Measurements from ENCODE around the gene TBCE. TPM values are rescaled to one million over a fixed set of nuclear protein-coding genes. Genes with fewer than 3 reads are reported as not detected.

Gene TBCE
- polyA plus RNA-seq, 4 donors = 46.3 to 68.0 (median 61.1) TPM

DNA sequence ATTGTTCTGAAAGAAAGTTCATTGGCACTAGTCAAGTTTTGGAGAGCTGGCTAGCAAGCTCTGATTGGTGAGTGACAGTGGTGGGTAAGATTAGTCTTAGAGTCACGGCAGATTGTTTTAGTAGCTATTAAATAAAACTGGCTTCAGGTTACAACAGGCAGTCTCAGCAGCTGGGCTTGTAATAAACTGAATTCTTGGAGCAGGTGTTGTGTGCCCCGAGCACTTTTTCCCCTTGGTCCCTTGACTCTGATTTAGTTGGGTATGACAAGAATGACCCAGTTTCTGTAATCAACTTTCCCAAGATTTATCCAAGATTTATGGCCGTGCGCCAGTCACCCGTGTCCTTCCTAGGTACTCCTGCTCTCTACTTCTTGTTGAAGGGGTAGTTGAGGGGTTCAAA, 40.2 kb downstream of the TBCE start:
- no peak for DNase-seq (ENCODE audit: low read depth in 4 of 4, low spot score in 3 of 4)

DNA sequence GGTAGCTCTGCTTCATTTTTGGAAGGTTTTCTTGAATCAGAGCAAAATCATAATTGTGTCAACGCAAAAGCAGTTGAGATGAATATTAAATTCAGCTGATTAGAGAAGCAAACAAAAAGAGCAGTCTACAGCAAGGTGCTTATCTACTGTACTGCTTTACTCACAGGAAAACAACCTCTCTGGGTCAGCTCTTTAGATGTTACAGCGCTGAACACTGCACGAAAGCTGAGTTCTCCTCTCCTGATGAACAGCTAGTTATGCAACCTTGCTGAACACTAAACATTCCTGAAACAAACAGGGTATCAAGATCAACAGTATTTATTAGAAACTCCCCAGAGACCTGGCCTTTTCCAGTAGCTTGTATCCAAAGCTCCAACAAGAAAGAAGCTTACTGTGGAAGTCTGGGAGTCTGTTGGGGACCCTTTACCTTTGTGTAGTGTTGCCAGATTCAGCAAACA, 41.3 kb downstream of the TBCE start:
- no peak for DNase-seq (ENCODE audit: low read depth in 4 of 4, low spot score in 3 of 4)

DNA sequence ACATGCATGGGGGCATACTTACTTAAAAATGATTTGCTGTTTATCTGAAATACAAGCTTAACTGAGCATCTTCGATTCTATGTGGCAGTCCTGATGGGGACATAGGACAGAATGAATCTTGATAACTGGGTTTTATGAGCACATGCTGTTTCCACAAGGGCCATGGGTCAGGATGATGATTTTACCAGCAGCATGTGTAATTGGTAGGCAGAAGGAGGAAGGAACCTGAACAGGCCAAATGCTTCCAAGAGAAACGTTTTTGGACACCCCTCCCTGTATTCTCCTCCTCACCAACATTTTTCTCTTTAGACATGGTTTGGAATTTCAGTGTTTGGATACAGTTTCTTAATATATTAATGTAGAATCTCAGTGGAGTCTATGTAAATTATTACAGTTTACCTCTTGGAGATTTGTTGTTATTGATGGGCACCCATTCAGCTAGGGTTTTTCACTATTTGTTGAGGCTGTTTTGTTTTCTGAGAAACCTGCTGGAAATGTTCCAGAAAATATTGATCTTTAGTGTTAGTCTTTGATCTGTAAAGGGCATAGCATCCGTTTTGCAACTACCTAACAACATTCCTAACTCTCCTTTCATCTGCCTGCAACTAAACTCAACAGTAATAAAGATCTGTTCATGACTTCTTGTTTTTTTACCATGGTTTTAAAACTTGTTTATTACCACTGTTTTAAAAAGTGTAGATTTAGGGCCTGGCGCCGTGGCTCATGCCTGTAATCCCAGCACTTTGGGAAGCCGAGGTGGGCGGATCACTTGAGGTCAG, 42.0 kb downstream of the TBCE start:
- no peak for DNase-seq (ENCODE audit: low read depth in 4 of 4, low spot score in 3 of 4)

DNA sequence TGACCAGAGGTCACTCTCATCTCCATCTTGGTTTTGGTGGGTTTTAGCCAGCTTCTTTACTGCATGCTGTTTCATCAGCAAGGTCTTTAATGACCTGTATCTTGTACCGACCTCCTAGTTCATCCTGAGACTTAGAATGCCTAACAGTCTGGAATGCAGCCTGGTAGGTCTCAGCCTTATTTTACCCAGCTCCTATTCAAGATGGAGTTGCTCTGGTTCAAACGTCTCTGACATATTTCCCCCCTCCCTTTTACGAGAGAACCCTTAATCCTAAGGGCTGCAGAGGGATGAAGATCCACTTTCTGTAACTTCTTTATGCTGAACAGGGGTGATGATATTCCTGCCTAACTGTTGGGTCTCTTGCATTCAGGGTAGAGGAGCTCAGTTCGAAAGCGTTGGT, 43.2 kb downstream of the TBCE start:
- no peak for DNase-seq (ENCODE audit: low read depth in 4 of 4, low spot score in 3 of 4)

DNA sequence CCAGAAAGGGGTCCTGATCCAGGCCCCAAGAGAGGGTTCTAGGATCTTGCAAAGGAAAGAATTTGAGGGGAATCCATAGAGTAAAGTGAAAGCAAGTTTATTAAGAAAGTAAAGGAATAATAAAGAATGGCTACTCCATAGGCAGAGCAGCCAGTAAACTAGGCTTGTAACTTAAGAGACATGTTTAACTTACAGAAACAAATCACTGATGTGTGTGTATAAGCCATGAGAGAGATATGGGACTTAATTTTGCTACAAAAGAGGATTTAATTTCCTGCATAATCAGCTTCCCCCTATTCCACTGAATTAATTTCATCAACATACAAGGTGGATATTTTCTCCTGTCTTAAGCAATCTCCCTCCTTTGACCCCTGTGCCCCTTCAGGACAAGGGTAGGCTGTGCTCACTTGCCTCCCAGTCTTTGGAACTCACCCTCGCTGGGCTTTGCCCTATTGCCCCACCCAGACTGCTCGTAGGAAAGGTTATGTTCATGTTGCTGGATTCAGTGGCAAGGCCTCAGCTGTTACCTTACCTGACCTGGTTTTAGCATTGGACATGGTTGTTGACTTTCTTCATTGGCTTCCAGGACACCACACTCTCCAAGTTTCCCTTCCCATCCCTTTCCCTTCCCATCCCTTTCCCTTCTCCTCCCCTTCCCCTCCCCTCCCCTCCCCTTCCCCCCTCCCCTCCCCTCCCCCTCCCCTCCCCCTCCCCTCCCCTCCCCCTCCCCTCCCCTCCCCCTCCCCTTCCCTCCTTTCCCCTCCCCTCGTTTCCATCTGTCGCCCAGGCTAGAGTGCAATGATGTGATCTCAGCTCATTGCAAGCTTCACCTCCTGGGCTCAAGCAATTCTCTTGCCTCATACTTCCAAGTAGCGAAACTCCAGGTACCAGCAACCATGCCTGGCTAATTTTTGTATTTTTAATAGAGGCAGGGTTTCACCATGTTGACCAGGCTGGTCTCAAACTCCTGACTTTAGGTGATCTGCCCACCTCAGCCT, 44.6 kb downstream of the TBCE start:
- DNase-seq (ENCODE audit: low read depth in 4 of 4, low spot score in 3 of 4) = no peak

DNA sequence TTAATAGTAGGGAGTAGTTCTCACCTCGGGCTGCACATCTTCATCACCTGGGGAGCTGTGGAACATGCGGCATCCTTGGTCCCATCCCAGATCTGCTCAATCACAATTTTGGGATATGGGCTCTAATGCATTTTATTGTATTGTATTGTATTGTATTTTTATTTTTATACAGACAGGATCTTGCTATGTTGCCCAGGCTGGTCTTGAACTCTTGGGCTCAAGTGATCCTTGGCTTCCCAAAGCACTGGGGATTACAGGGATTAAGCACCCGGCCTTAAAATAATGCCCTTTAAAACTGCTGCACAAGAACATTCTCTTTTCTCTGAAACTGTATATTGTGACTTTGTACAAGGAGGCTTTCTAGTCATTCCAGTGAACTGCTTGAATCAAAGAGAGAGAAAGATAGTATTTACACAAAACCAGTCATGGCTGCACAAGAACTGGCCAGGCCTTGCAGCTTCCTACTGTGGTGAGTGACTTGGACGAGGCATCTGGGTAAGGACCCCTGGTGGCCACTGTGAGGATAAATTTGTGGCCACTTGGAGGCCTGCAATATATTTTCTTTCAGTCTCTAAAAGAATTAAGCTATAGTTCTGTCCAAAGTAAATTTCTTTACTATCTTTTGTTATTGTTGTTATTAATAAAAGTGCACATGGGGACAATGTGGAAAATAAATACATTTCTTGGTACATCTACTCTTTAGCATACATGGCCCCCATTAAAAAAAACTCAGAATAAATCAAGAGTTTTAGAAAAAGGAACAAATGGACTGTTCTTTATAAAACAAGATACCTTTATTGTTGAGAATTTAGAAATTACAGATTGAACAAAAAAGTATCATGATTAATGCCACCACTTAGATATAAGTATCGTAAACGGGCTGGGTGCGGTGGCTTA, 48.0 kb downstream of the TBCE start:
- no peak for DNase-seq (ENCODE audit: low read depth in 4 of 4, low spot score in 3 of 4)

DNA sequence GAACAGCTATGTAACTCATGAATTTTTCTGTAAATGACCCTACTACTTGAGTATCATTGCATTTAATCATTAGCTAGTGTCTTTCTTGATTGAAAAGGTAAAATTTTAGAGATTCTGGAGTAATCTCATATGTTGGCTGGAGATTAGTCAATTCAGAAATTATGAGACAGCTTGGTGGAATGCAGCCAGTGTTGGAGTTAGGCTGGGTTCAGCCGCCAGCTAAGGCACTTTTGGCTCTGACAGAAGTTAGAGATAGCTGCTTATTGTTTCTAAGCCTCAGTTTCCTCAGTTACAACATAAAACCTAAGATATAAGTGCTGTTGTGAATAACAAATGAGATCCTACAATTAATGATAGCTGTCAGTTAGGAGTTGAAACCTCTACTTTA, 49.4 kb downstream of the TBCE start:
- DNase-seq (ENCODE audit: low read depth in 4 of 4, low spot score in 3 of 4) = no peak

DNA sequence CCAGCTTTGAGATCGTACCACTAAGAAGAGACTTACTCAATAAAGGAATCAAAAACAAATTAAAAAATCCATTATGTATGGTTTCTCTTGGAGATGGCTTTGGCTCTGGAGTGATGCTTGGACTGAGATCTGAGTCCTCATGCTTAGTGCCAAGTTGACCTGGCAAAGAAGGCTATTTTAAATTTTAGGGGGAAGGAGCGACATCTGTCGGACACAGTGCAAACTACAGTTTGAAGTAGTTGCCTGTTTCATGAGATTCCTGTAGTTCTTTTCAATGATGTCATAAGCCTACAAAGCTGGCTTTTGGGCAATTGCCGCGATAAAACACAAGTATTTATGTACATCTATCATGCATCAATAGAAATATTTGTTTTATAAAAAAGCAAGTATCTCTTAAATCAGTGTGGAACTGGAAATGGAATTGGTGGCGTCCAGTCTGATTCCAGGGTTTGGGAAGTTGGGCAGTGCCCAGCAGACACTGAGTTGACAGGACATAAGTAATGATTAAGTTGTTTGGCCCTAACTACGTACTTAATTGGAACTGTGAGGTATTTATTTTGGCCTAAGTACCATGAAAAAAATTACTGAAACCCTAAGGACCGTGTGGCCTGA, 50.0 kb downstream of the TBCE start:
- DNase-seq (ENCODE audit: low read depth in 4 of 4, low spot score in 3 of 4) = peak in 3 of 4 donors; percentile 43 to 53 (median 47)

DNA sequence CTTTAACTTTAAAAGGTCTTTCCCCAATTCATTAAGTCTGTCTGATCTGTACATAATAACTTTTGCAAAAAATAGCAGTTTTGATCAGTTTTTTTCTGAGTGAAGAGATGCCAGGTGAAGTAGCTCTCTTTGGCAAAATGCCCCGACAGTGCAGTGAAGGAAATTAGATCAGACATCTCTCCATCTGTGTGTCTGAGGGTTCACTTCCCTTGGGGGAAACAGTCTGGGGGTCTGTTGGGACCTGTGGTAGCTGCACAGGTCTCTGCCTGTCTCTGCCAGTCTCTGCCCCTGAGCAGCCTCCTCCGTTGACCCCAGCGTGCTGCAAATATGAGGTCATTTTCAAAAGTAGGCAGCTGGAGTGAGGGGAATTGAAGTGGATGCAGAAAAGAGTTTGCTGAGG, 54.5 kb downstream of the TBCE start:
- no peak for DNase-seq (ENCODE audit: low read depth in 4 of 4, low spot score in 3 of 4)

DNA sequence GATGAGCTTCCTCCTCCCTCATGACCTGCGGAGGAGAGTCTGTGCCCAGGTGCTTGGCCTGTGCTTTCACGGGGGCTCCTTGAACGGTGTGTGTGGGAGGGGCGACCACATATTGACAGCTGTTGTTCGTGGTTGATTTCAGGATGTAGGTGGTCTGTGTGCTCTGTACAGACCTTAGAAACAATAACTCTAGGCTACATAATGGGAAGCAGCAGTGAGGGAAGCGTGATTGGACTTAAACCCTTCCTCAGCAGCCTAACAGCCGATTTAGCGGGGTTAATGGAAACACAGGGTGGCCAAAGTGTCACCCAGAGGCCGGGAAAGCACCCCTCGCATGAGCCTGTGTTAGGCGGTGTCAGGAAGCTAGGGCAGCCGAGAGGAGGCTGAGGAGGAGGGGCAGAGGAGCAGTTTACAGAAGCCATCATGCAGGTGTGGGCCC, 56.0 kb downstream of the TBCE start:
- DNase-seq (ENCODE audit: low read depth in 4 of 4, low spot score in 3 of 4) = no peak

DNA sequence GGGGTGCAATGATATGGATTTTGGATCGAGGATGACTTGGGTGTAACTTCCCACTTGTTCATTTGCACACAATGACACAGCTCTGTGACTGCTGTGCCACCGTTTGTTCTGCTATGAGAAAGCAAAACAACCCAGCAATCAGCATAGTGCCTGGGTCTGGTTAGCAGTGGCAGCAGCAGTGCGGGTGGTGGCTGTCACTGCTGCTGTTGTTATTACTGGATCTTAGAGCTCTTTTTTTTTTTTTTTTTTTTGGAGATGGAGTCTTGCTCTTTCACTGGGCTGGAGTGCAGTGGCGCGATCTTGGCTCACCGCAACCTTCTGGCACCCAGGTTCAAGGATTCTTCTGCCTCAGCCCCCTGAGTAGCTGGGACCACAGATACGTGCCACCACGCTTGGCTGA, 56.9 kb downstream of the TBCE start:
- no peak for DNase-seq (ENCODE audit: low read depth in 4 of 4, low spot score in 3 of 4)

DNA sequence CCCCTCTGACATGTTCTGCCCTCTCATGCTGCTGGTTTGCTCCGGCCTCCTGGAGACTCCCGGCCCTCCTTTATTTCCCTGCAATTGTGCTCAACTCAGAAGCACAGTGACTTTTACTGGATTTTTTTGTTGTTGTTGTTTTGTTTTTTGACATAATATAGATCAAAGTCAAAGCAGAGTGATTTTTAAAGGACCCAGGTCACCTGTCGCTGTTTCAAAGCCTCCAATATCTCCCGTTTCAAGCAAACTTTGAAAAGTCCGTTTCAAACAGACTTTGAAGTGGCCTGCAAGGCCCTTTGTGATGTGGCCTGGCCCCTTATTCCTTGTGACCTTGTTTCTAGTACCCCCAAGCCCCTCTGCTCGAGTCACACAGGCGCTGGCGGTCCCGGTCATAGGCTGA, 58.1 kb downstream of the TBCE start:
- DNase-seq (ENCODE audit: low read depth in 4 of 4, low spot score in 3 of 4) = no peak

DNA sequence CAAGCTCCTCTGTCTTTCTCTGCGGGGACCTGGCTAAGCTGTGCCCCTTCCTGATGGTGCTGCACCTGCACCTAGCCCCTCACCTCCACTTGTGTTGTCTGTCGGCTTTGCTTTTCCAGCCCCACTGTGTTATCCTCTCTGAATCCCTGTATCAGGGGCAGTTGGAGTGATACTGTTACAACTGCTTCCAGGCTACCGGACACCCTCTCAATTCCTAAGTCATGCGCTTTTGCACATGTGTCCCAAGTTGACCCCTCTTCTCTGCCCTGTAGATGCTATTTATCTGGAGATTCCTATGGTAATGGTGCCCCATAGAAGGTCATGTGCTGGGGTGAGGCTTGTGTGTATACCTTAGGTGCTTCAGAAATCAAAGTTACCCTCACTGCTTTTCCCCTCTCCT, 58.9 kb downstream of the TBCE start:
- DNase-seq (ENCODE audit: low read depth in 4 of 4, low spot score in 3 of 4) = no peak

DNA sequence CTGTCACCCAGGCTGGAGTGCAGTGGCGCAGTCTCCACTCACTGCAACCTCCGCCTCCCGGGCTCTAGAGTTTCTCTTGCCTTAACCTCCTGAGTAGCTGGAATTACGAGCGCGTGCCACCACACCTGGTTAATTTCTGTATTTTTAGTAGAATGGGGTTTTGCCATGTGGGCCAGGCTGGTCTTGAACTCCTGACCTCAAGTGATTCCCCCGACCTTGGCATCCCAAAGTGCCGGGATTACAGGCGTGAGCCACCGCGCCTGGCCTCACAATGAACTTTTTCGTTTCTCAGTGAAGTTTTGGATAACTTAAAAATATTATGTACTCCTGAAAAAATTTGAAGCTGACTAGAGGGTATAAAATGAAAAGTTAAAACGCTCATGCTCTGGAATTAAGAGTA, 59.5 kb downstream of the TBCE start:
- no peak for DNase-seq (ENCODE audit: low read depth in 4 of 4, low spot score in 3 of 4)

DNA sequence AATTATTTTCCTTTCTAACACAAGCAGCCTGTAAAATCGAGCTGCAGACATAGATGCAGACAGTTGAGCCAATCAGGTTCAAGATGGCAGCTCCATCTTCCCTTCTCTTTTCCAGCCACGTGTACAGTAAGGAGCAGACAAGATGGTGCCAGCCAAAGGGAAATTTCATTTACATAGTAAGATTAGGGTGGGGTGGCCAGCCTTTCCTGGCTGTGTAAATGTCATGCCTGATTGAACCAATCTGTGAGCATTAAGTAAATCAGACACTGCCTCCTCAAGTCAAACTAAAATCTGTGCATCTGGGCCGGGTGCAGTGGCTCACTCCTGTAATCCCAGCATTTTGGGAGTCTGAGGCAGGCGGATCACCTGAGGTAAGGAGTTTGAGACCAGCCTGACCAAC, 60.2 kb downstream of the TBCE start:
- DNase-seq (ENCODE audit: low read depth in 4 of 4, low spot score in 3 of 4) = no peak

DNA sequence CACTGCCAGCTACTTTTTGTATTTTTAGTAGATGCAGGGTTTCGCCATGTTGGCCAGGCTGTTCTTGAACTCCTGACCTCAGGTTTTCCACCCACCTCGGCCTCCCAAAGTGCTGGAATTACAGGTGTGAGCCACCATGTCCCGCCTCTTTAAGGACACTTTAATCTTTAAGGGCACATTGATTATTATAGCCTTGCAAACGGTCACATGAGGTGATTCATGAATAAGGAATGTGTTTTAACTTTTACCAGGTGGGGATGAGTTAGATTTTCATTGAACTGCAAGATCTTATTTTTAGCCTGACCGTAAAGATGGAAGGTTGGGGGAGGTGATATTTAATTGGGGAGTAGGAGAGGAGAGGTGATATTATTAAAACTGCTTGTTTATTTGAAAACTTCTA, 61.9 kb downstream of the TBCE start:
- DNase-seq (ENCODE audit: low read depth in 4 of 4, low spot score in 3 of 4) = no peak

DNA sequence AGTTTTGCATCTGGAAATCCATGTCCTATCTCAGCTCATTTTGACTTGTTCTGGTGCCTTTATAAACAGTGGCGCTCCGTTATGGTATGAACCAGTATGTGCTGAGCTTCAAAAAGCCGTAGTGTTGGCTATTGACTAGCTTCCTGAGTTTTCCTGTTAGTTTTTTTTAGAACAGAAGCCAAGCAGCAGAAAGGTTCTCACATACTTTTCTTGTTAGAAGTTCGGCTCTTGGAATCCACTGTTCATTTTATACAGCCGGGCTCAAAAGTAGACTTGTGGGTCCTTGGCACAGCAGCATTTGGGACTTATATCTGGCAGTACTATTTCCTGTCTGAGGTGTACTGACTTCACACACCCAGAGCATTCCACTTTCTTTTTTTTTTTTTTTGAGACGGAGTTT, 63.8 kb downstream of the TBCE start:
- no peak for DNase-seq (ENCODE audit: low read depth in 4 of 4, low spot score in 3 of 4)

DNA sequence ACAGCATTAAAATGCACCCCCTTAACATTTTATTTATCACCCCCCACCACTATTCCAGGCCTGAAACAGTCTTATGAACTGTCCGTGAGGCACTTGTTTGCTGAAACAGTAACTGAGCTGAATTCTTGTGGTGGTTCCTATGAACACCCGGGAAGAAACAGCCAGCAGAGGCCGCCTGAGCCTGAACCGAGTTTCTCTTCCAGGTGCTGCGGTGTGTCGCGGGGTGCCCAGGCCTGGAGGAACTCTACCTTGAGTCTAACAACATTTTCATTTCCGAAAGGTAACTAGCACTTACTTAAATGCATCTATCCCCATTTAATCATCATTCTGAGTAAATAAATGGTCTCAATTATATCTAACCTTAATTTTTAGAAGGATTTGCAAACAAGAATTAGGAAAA, 66.8 kb downstream of the TBCE start:
- no peak for DNase-seq (ENCODE audit: low read depth in 4 of 4, low spot score in 3 of 4)

DNA sequence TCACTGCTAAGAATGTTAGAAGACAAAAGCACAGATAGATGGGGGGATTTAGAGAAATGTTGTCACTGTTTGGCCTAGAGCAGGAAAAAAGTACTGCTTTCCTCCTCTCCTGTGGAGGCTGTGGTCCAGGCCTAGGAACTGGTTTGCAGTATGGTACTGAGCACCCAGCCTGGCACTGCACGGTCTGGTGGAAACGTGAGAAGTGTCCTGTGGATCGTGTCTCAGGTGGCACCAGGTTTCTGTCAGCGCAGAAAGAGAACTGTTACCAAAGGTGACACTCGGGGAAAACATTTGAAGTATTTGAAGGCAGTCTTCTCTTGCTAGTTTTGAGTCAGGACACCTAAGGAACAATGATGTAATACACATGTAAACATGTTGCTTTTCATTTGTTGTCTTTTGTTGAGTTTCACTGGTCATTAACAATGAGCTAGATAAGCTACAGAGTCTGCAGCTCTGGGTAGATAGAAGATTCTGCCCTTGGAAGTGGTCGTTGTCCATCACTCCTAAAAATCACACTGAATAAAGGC, 74.0 kb downstream of the TBCE start:
- DNase-seq (ENCODE audit: low read depth in 4 of 4, low spot score in 3 of 4) = no peak

Data from left renal pelvis (tissue), 4 donors.